DND-41 (cell line): ENCODE results near the gene YBX2.

Experiments
- ATAC-seq: fragments of 200-7000 bp; cut with Tn5 transposase; 3 replicates; pipeline ENCODE4 v1.9.1; 2021; ENCODE audit warnings: low read depth; ENCODE audit not compliant: insufficient read depth
- DNase-seq: peaks from one replicate; pipeline ENCODE4 v3.0.0-alpha.2; 2020
- H2AFZ ChIP-seq: 2 replicates; pipeline ENCODE4 v1.6.0; 2012; ENCODE audit warnings: low read depth, low read length
- H3K27ac ChIP-seq: 2 replicates; pipeline ENCODE4 v1.5.1; 2012; ENCODE audit warnings: low read length, inconsistent platforms
- H3K27me3 ChIP-seq: fragments of 200-600 bp; sonication (generic); 2 replicates; pipeline ENCODE4 v1.6.0; 2012; ENCODE audit warnings: low read length, mild to moderate bottlenecking, inconsistent platforms; ENCODE audit not compliant: insufficient read depth, poor library complexity
- H3K36me3 ChIP-seq: 2 replicates; pipeline ENCODE4 v1.5.1; 2012; ENCODE audit warnings: low read length, inconsistent platforms; ENCODE audit not compliant: insufficient read depth
- H3K4me1 ChIP-seq: 2 replicates; pipeline ENCODE4 v1.5.1; 2012; ENCODE audit warnings: mild to moderate bottlenecking, low read length; ENCODE audit not compliant: insufficient read depth
- H3K4me2 ChIP-seq: 2 replicates; pipeline ENCODE4 v1.6.0; 2012; ENCODE audit warnings: mild to moderate bottlenecking, moderate library complexity, low read length, inconsistent platforms; ENCODE audit not compliant: insufficient read depth
- H3K4me3 ChIP-seq, 2 experiments: fragments of 200-600 bp in 1 of 2; shearing (Covaris generic) in 1 of 2; 2 replicates each; pipeline ENCODE4 v1.5.1; 2012 to 2016; ENCODE audit warnings: inconsistent platforms in 2 of 2, low read length in 2 of 2, mild to moderate bottlenecking in 2 of 2, low read depth in 1 of 2, moderate library complexity in 1 of 2
- H3K79me2 ChIP-seq: 2 replicates; pipeline ENCODE4 v1.6.0; 2012; ENCODE audit warnings: low read length, inconsistent platforms; ENCODE audit not compliant: insufficient read depth
- H3K9ac ChIP-seq: 2 replicates; pipeline ENCODE4 v1.6.0; 2012; ENCODE audit warnings: low read depth, mild to moderate bottlenecking, inconsistent platforms, low read length, moderate library complexity
- H3K9me3 ChIP-seq: 2 replicates; pipeline ENCODE4 v1.5.1; 2012; ENCODE audit warnings: low read length, moderate library complexity, mild to moderate bottlenecking, inconsistent platforms; ENCODE audit not compliant: insufficient read depth, severe bottlenecking
- H4K20me1 ChIP-seq: 2 replicates; pipeline ENCODE4 v1.6.0; 2012; ENCODE audit warnings: low read length; ENCODE audit not compliant: insufficient read depth
- CTCF ChIP-seq: IDR thresholded peaks from 2 replicates; pipeline ENCODE4 v1.5.1; 2012; ENCODE audit warnings: borderline replicate concordance, low read length, moderate library complexity, mild to moderate bottlenecking; ENCODE audit not compliant: poor library complexity, severe bottlenecking; ENCODE audit errors: extremely low read depth
- EZH2 ChIP-seq: IDR thresholded peaks from 3 replicates; pipeline ENCODE4 v1.6.1; 2012; ENCODE audit warnings: borderline replicate concordance, low read depth, mild to moderate bottlenecking, moderate library complexity, low read length, inconsistent platforms; ENCODE audit not compliant: severe bottlenecking

YBX2 gene

GRCh38 chr17:7329997-7330637 lies 35.7 kb upstream of the YBX2 start:
- Histone ChIP-seq H3K9ac (peak overlapping the region; percentile 68), H3K4me2 (peak overlapping the region; percentile 80), H3K27ac (peak overlapping the region; percentile 96), H3K36me3 (peaks cover 25% of the 10 kb centered on the region), H2AFZ (peak overlapping the region; percentile 80), H3K4me1 (peaks cover 41% of the 10 kb centered on the region), H3K4me3 (peak overlapping the region; percentile 30 to 73), H3K79me2 (peaks cover 36% of the 10 kb centered on the region), H4K20me1 (no peaks in the 10 kb centered on the region), H3K9me3 (no peaks in the 10 kb centered on the region), H3K27me3 (no peaks in the 10 kb centered on the region)
- peak; percentile 79 for ATAC-seq
- DNase-seq, result peak; percentile 86
- TF ChIP-seq CTCF (no peak), EZH2 (no peak)

- Histone ChIP-seq H4K20me1 (no peaks in the 10 kb centered on the region), H3K4me1 (peaks cover 35% of the 10 kb centered on the region), H3K36me3 (peaks cover 31% of the 10 kb centered on the region), H3K4me2 (peak overlapping the region; percentile 80), H2AFZ (peak overlapping the region; percentile 80), H3K4me3 (peak overlapping the region; percentile 30 to 73), H3K27me3 (no peaks in the 10 kb centered on the region), H3K79me2 (peaks cover 35% of the 10 kb centered on the region), H3K9me3 (no peaks in the 10 kb centered on the region), H3K27ac (peak overlapping the region; percentile 96), H3K9ac (peak overlapping the region; percentile 68)
- DNase-seq (peak; percentile 99), ATAC-seq (peak; percentile 72)
- TF ChIP-seq CTCF (no peak), EZH2 (no peak)
Measured at GRCh38 chr17:7329374-7329996, 35.0 kb upstream of the YBX2 start.

GRCh38 chr17:7328840-7329373 lies 34.5 kb upstream of the YBX2 start, which contains the start of gene NEURL4:
TSS of gene NEURL4 (minus strand) at chr17:7329335. CDS start at chr17:7329312, 23 bp downstream.
- Histone ChIP-seq H3K9me3 (no peaks in the 10 kb centered on the region), H3K4me1 (peaks cover 35% of the 10 kb centered on the region), H2AFZ (peak within 1 kb of the TSS; percentile 80), H3K27ac (peak within 1 kb of the TSS; percentile 96), H3K9ac (peak within 1 kb of the TSS; percentile 68), H3K4me2 (peak within 1 kb of the TSS; percentile 80), H4K20me1 (no peaks in the 10 kb centered on the region), H3K36me3 (peaks cover 37% of the 10 kb centered on the region), H3K79me2 (peaks cover 35% of the 10 kb centered on the region), H3K4me3 (peak within 1 kb of the TSS; percentile 30 to 73), H3K27me3 (no peaks in the 10 kb centered on the region)
- ATAC-seq (peak; percentile 22), DNase-seq (no peak)
- TF ChIP-seq CTCF, result peak; percentile 20
- no peak for TF ChIP-seq EZH2
